Measurements from ENCODE around the gene MBNL2.

The MBNL2 gene

DNA sequence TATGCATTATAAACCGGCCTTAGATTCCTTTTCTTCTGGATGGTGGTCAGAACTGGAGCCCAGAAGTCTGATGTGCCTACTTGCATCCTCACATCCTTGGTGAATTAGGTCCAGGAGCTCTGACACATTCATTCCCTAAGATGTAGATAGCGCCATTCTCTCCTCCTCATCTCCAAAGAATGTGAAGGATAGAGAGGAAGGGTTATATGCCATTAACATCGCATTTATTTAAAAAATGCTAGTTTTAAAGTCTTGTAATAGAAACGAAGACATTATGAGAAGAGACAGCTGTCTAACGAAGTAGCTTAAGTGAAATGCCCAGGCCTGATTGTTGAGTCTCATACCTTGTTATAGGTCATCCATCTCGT lies 9.7 kb downstream of the MBNL2 start:
- TF ChIP-seq RAD21 (IDR thresholded peaks at IDR 0.05; ENCODE audit: low read depth) (no peak), TCF12 (IDR thresholded peaks at IDR 0.05; ENCODE audit: low read depth) (no peak), TAF1 (IDR thresholded peaks at IDR 0.05; ENCODE audit: low read depth) (no peak), EGR1 (IDR thresholded peaks at IDR 0.05) (no peak), CEBPB (IDR thresholded peaks at IDR 0.05) (no peak), TEAD4 (IDR thresholded peaks at IDR 0.05) (no peak), USF1 (IDR thresholded peaks at IDR 0.05) (no peak), FOXM1 (IDR thresholded peaks at IDR 0.05; ENCODE audit: borderline replicate concordance, low read depth) (no peak), EP300 (IDR thresholded peaks at IDR 0.05; ENCODE audit: borderline replicate concordance) (no peak), NFIC (IDR thresholded peaks at IDR 0.05) (no peak), YY1 (IDR thresholded peaks at IDR 0.05; ENCODE audit: low read depth) (no peak), CREB1 (IDR thresholded peaks at IDR 0.05; ENCODE audit: low read depth) (no peak), ZBTB7A (IDR thresholded peaks at IDR 0.05; ENCODE audit: low read depth) (no peak), MAX (IDR thresholded peaks at IDR 0.05) (no peak)
- TF ChIP-seq, protein P1, sequence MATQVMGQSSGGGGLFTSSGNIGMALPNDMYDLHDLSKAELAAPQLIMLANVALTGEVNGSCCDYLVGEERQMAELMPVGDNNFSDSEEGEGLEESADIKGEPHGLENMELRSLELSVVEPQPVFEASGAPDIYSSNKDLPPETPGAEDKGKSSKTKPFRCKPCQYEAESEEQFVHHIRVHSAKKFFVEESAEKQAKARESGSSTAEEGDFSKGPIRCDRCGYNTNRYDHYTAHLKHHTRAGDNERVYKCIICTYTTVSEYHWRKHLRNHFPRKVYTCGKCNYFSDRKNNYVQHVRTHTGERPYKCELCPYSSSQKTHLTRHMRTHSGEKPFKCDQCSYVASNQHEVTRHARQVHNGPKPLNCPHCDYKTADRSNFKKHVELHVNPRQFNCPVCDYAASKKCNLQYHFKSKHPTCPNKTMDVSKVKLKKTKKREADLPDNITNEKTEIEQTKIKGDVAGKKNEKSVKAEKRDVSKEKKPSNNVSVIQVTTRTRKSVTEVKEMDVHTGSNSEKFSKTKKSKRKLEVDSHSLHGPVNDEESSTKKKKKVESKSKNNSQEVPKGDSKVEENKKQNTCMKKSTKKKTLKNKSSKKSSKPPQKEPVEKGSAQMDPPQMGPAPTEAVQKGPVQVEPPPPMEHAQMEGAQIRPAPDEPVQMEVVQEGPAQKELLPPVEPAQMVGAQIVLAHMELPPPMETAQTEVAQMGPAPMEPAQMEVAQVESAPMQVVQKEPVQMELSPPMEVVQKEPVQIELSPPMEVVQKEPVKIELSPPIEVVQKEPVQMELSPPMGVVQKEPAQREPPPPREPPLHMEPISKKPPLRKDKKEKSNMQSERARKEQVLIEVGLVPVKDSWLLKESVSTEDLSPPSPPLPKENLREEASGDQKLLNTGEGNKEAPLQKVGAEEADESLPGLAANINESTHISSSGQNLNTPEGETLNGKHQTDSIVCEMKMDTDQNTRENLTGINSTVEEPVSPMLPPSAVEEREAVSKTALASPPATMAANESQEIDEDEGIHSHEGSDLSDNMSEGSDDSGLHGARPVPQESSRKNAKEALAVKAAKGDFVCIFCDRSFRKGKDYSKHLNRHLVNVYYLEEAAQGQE (IDR thresholded peaks at IDR 0.05; ENCODE audit: low read depth) = no peak

DNA sequence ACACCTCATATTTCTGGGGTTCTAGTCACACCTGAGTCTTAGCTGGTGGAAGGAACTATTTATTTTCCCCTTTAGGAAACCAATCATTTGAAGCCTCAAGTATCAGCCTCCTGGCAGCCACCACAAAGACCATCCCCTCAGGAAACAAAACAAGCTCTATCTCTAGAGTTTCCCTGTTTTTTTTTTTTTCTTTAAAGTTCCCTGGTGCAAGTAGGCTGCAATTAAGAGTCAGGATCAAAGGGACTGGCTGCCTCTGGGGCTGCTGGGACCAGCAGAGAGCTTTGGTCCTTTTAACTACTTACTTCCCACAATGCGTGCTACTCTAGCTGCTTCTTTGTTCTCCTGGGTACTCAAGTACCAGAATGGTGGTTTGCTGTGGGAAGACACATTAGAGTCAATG lies 11.4 kb downstream of the MBNL2 start:
- no peak for TF ChIP-seq RAD21 (IDR thresholded peaks at IDR 0.05; ENCODE audit: low read depth)
- TF ChIP-seq, protein P1 (IDR thresholded peaks at IDR 0.05; ENCODE audit: low read depth) = no peak
- TF ChIP-seq USF1 (IDR thresholded peaks at IDR 0.05) = no peak
- no peak for TF ChIP-seq ZBTB7A (IDR thresholded peaks at IDR 0.05; ENCODE audit: low read depth)
- TF ChIP-seq EGR1 (IDR thresholded peaks at IDR 0.05) = no peak
- no peak for TF ChIP-seq TCF12 (IDR thresholded peaks at IDR 0.05; ENCODE audit: low read depth)
- TF ChIP-seq TAF1 (IDR thresholded peaks at IDR 0.05; ENCODE audit: low read depth) = no peak
- TF ChIP-seq EP300 (IDR thresholded peaks at IDR 0.05; ENCODE audit: borderline replicate concordance) = no peak
- TF ChIP-seq MAX (IDR thresholded peaks at IDR 0.05) = no peak
- TF ChIP-seq CREB1 (IDR thresholded peaks at IDR 0.05; ENCODE audit: low read depth) = no peak
- no peak for TF ChIP-seq CEBPB (IDR thresholded peaks at IDR 0.05)
- TF ChIP-seq FOXM1 (IDR thresholded peaks at IDR 0.05; ENCODE audit: borderline replicate concordance, low read depth) = no peak
- TF ChIP-seq YY1 (IDR thresholded peaks at IDR 0.05; ENCODE audit: low read depth) = no peak
- no peak for TF ChIP-seq TEAD4 (IDR thresholded peaks at IDR 0.05)
- no peak for TF ChIP-seq NFIC (IDR thresholded peaks at IDR 0.05)

GRCh38 chr13:97234236-97234635 lies 12.1 kb downstream of the MBNL2 start:
- TF ChIP-seq CEBPB (IDR thresholded peaks at IDR 0.05) (no peak), RAD21 (IDR thresholded peaks at IDR 0.05; ENCODE audit: low read depth) (no peak), USF1 (IDR thresholded peaks at IDR 0.05) (no peak), CREB1 (IDR thresholded peaks at IDR 0.05; ENCODE audit: low read depth) (no peak), FOXM1 (IDR thresholded peaks at IDR 0.05; ENCODE audit: borderline replicate concordance, low read depth) (no peak), ZBTB7A (IDR thresholded peaks at IDR 0.05; ENCODE audit: low read depth) (no peak), TCF12 (IDR thresholded peaks at IDR 0.05; ENCODE audit: low read depth) (no peak), TEAD4 (IDR thresholded peaks at IDR 0.05) (no peak), MAX (IDR thresholded peaks at IDR 0.05) (no peak), NFIC (IDR thresholded peaks at IDR 0.05) (no peak)
- TF ChIP-seq, protein P1 (IDR thresholded peaks at IDR 0.05; ENCODE audit: low read depth) = no peak

- TF ChIP-seq CREB1 (IDR thresholded peaks at IDR 0.05; ENCODE audit: low read depth) (no peak), TCF12 (IDR thresholded peaks at IDR 0.05; ENCODE audit: low read depth) (no peak), MAX (IDR thresholded peaks at IDR 0.05) (no peak), TAF1 (IDR thresholded peaks at IDR 0.05; ENCODE audit: low read depth) (no peak), ZBTB7A (IDR thresholded peaks at IDR 0.05; ENCODE audit: low read depth) (no peak), FOXM1 (IDR thresholded peaks at IDR 0.05; ENCODE audit: borderline replicate concordance, low read depth) (no peak), EGR1 (IDR thresholded peaks at IDR 0.05) (no peak)
Observed at GRCh38 chr13:97234742-97235141, 12.6 kb downstream of the MBNL2 start.
